Right lobe of liver (tissue), 6 donors: Measurements from ENCODE around the gene HPS4. TPM values are rescaled to one million over a fixed set of nuclear protein-coding genes. Genes with fewer than 3 reads are reported as not detected.

Experiments
- ATAC-seq, 4 donors: fragments of 200-7000 bp; cut with Tn5 transposase; one replicate each; pipeline ENCODE4 v1.9.1; 2020; ENCODE audit warnings: mild to moderate bottlenecking in 4 of 4, moderate library complexity in 4 of 4
- DNase-seq, 3 donors: peaks; one replicate each; pipeline ENCODE4 v3.0.0-alpha.2; 2020
- H3K27ac ChIP-seq, 3 donors: fragments of 200-600 bp; one replicate each; pipeline ENCODE4 v1.8.0; 2022
- H3K27me3 ChIP-seq, 2 donors: fragments of 200-600 bp; one replicate each; pipeline ENCODE4 v1.8.0; 2022
- H3K36me3 ChIP-seq, 4 donors: fragments of 200-600 bp; sonication (generic) in 1 of 4; one replicate each; pipeline versions ENCODE4 v1.5.1 to v1.8.0; 2017 to 2022; ENCODE audit warnings: control low read depth in 1 of 4
- H3K4me1 ChIP-seq, 4 donors: fragments of 200-600 bp; sonication (generic) in 1 of 4; one replicate each; pipeline versions ENCODE4 v1.5.1 to v1.8.0; 2017 to 2022; ENCODE audit warnings: control low read depth in 1 of 4
- H3K4me3 ChIP-seq, 3 donors: fragments of 200-600 bp; one replicate each; pipeline ENCODE4 v1.8.0; 2022
- H3K9me3 ChIP-seq, 4 donors: fragments of 200-600 bp; sonication (generic) in 1 of 4; one replicate each; pipeline versions ENCODE4 v1.5.1 to v1.8.0; 2017 to 2022; ENCODE audit warnings: control low read depth in 1 of 4
- POLR2A ChIP-seq: fragments of 450-650 bp; IDR thresholded peaks from one replicate; pipeline ENCODE4 v1.6.1; 2017; ENCODE audit warnings: antibody characterized with exemption, mild to moderate bottlenecking
- WGBS: methylation state at CpG from one replicate; pipeline ENCODE4 v1.1.6; 2018; ENCODE audit warnings: low coverage, low lambda C conversion rate; ENCODE audit not compliant: insufficient coverage; ENCODE audit errors: missing lambda C conversion rate; 5-methylcytosine and 5-hydroxymethylcytosine counted together
- intact Hi-C, 2 donors: fragments of 100-400 bp; cut with DNase I; formaldehyde crosslinking; loops; one replicate each; pipeline versions ENCODE4 v1.11.2 to v1.14.1; 2022
- total RNA-seq, 6 experiments: library from RNA; depleted of rRNA in 2 of 6; stranded (reverse); fragments of >200 nt in 2 of 6; fragmentation: NEBNext Ultra II Directional in 3 of 6; extraction: Animal tissue kit (Norgen Biotek cat#: 25700) in 3 of 6; gene quantifications; one replicate each; pipeline versions ENCODE4 v1.1.0 to v1.2.4, GENCODE V29; 2016 to 2023
- TF ChIP-seq, protein P1 (sequence below), 4 donors: fragments of 200-600 bp in 3 of 4; fragments of 450-650 bp in 1 of 4; IDR thresholded peaks; one replicate each; pipeline versions ENCODE4 v1.5.1 to v1.8.0; 2016 to 2022; ENCODE audit warnings: antibody characterized with exemption in 4 of 4, mild to moderate bottlenecking in 2 of 4
- donor health status: DM: no; HTN: yes; CAD: no.
- donor health status: DM: no; HTN: no; CAD: no.
- donor health status: DM: no; HTN: no; CAD: no.
- donor health status: DM: no; HTN: yes; CAD: no.
- donor health status: DM: no; HTN: yes; CAD: no.

Gene HPS4
- total RNA-seq, 6 experiments from 2014 or later = 10.7 to 13.8 (median 12.6) TPM

GRCh38 chr22:26447584-26448329 lies 35.8 kb downstream of the HPS4 start:
- DNase-seq = no peak
- Histone ChIP-seq H3K27ac (no peak overlapping the region), H3K9me3 (no peaks in the 10 kb centered on the region), H3K4me3 (no peak overlapping the region), H3K4me1 (no peaks in the 10 kb centered on the region), H3K36me3 (peaks cover 0 to 15% (median 5%) of the 10 kb centered on the region in 4 donors), H3K27me3 (no peaks in the 10 kb centered on the region)
- TF ChIP-seq, protein P1, sequence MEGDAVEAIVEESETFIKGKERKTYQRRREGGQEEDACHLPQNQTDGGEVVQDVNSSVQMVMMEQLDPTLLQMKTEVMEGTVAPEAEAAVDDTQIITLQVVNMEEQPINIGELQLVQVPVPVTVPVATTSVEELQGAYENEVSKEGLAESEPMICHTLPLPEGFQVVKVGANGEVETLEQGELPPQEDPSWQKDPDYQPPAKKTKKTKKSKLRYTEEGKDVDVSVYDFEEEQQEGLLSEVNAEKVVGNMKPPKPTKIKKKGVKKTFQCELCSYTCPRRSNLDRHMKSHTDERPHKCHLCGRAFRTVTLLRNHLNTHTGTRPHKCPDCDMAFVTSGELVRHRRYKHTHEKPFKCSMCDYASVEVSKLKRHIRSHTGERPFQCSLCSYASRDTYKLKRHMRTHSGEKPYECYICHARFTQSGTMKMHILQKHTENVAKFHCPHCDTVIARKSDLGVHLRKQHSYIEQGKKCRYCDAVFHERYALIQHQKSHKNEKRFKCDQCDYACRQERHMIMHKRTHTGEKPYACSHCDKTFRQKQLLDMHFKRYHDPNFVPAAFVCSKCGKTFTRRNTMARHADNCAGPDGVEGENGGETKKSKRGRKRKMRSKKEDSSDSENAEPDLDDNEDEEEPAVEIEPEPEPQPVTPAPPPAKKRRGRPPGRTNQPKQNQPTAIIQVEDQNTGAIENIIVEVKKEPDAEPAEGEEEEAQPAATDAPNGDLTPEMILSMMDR (IDR thresholded peaks at IDR 0.05) = no peak
- no peak for TF ChIP-seq POLR2A
- ATAC-seq = no peak
- WGBS = 89% methylated on average over 8 of the region's 15 CpGs
- intact Hi-C loops = no loop called here

- Histone ChIP-seq H3K27me3 (no peaks in the 10 kb centered on the region), H3K4me3 (no peak overlapping the region), H3K9me3 (no peaks in the 10 kb centered on the region), H3K27ac (no peak overlapping the region), H3K36me3 (peaks cover 0 to 8% (median 1%) of the 10 kb centered on the region in 4 donors), H3K4me1 (no peaks in the 10 kb centered on the region)
- WGBS = 81% methylated on average over 10 of the region's 17 CpGs
- intact Hi-C loops = no loop called here
- no peak for TF ChIP-seq POLR2A
- TF ChIP-seq, protein P1 (IDR thresholded peaks at IDR 0.05) = no peak
- DNase-seq (no peak), ATAC-seq (no peak)
These were observed 36.6 kb downstream of the HPS4 start for GRCh38 chr22:26446808-26447515.

GRCh38 chr22:26445577-26446275 lies 37.9 kb downstream of the HPS4 start:
- TF ChIP-seq POLR2A = no peak
- TF ChIP-seq, protein P1 (IDR thresholded peaks at IDR 0.05) = no peak
- intact Hi-C loops = no loop called here
- no peak for ATAC-seq
- Histone ChIP-seq H3K36me3 (no peaks in the 10 kb centered on the region), H3K27ac (no peak overlapping the region), H3K9me3 (no peaks in the 10 kb centered on the region), H3K4me1 (no peaks in the 10 kb centered on the region), H3K4me3 (no peak overlapping the region), H3K27me3 (no peaks in the 10 kb centered on the region)
- no peak for DNase-seq
- 49% methylated on average over 3 of the region's 15 CpGs for WGBS

- DNase-seq (no peak), ATAC-seq (no peak)
- no peak overlapping the region for H3K4me3 ChIP-seq
- no peaks in the 10 kb centered on the region for H3K27me3 ChIP-seq
- intact Hi-C loops = no loop called here
- no peaks in the 10 kb centered on the region for H3K9me3 ChIP-seq
- no peak for TF ChIP-seq POLR2A
- TF ChIP-seq, protein P1 (IDR thresholded peaks at IDR 0.05) = no peak
- H3K4me1 ChIP-seq = no peaks in the 10 kb centered on the region
- WGBS = 80% methylated on average over 5 of the region's 8 CpGs
- H3K36me3 ChIP-seq = no peaks in the 10 kb centered on the region
- no peak overlapping the region for H3K27ac ChIP-seq
These were observed 38.8 kb downstream of the HPS4 start for GRCh38 chr22:26444777-26445176.
